H9 (cell line): ENCODE data around the gene TAF3. TPM values are rescaled to one million over a fixed set of nuclear protein-coding genes. Genes with fewer than 3 reads are reported as not detected.

Source experiments
- DNase-seq: peaks from one replicate; pipeline ENCODE4 v3.0.0-alpha.2; 2017
- H2AFZ ChIP-seq: one replicate; pipeline ENCODE4 v1.6.1; 2013; ENCODE audit warnings: mild to moderate bottlenecking, low read length, control low read depth, moderate library complexity
- H2AK5ac ChIP-seq: 2 replicates; pipeline ENCODE4 v1.6.1; 2013; ENCODE audit warnings: low read length, control low read depth, mixed read lengths; ENCODE audit not compliant: insufficient read length
- H2BK120ac ChIP-seq: one replicate; pipeline ENCODE4 v1.6.1; 2013; ENCODE audit warnings: low read depth, mild to moderate bottlenecking, low read length, control low read depth, inconsistent platforms; ENCODE audit not compliant: poor library complexity, severe bottlenecking
- H2BK12ac ChIP-seq: 2 replicates; pipeline ENCODE4 v1.6.1; 2013; ENCODE audit warnings: low read length, control low read depth, mixed read lengths, low read depth; ENCODE audit not compliant: insufficient read length
- H2BK15ac ChIP-seq: 2 replicates; pipeline ENCODE4 v1.6.1; 2013; ENCODE audit warnings: low read depth, low read length, control low read depth
- H2BK20ac ChIP-seq: one replicate; pipeline ENCODE4 v1.6.1; 2013; ENCODE audit warnings: low read depth, mild to moderate bottlenecking, low read length, control low read depth, inconsistent platforms; ENCODE audit not compliant: poor library complexity, severe bottlenecking
- H2BK5ac ChIP-seq: 2 replicates; pipeline ENCODE4 v1.6.1; 2013; ENCODE audit warnings: low read length, control low read depth, mixed read lengths; ENCODE audit not compliant: insufficient read length
- H3K14ac ChIP-seq: 2 replicates; pipeline ENCODE4 v1.6.1; 2013; ENCODE audit warnings: low read length, control low read depth; ENCODE audit not compliant: insufficient read depth
- H3K18ac ChIP-seq: 2 replicates; pipeline ENCODE4 v1.6.1; 2013; ENCODE audit warnings: low read depth, mild to moderate bottlenecking, mixed read lengths, low read length, control low read depth; ENCODE audit not compliant: insufficient read length
- H3K23ac ChIP-seq: 2 replicates; pipeline ENCODE4 v1.6.1; 2013; ENCODE audit warnings: low read length, control low read depth, mixed read lengths, low read depth; ENCODE audit not compliant: insufficient read length
- H3K23me2 ChIP-seq: 2 replicates; pipeline ENCODE4 v1.6.1; 2013; ENCODE audit warnings: low read depth, mild to moderate bottlenecking, mixed read lengths, low read length, control low read depth; ENCODE audit not compliant: insufficient read length, poor library complexity, severe bottlenecking
- H3K27ac ChIP-seq: 2 replicates; pipeline ENCODE4 v1.5.1; 2013; ENCODE audit warnings: low read length, control low read depth, mixed read lengths, low read depth; ENCODE audit not compliant: insufficient read length
- H3K27me3 ChIP-seq: 2 replicates; pipeline ENCODE4 v1.6.1; 2013; ENCODE audit warnings: low read length, control low read depth, inconsistent platforms; ENCODE audit not compliant: insufficient read depth
- H3K4ac ChIP-seq: 2 replicates; pipeline ENCODE4 v1.6.1; 2013; ENCODE audit warnings: low read depth, mild to moderate bottlenecking, control low read depth, inconsistent platforms, low read length, moderate library complexity
- H3K4me1 ChIP-seq: 2 replicates; pipeline ENCODE4 v1.6.1; 2013; ENCODE audit warnings: low read length, control low read depth, inconsistent platforms; ENCODE audit not compliant: insufficient read depth
- H3K4me2 ChIP-seq: 2 replicates; pipeline ENCODE4 v1.6.1; 2013; ENCODE audit warnings: low read length, control low read depth, mixed read lengths; ENCODE audit not compliant: insufficient read length, insufficient read depth
- H3K56ac ChIP-seq: 2 replicates; pipeline ENCODE4 v1.6.1; 2013; ENCODE audit warnings: low read depth, mild to moderate bottlenecking, mixed read lengths, low read length, control low read depth; ENCODE audit not compliant: insufficient read length
- H3K79me1 ChIP-seq: 2 replicates; pipeline ENCODE4 v1.6.1; 2013; ENCODE audit warnings: low read depth, mild to moderate bottlenecking, moderate library complexity, low read length, control low read depth, inconsistent platforms; ENCODE audit not compliant: insufficient read depth, poor library complexity, severe bottlenecking
- H3K79me2 ChIP-seq: 2 replicates; pipeline ENCODE4 v1.6.1; 2013; ENCODE audit warnings: low read length, control low read depth, inconsistent platforms; ENCODE audit not compliant: insufficient read depth
- H3K9ac ChIP-seq: 2 replicates; pipeline ENCODE4 v1.6.1; 2013; ENCODE audit warnings: low read length, control low read depth, mixed read lengths; ENCODE audit not compliant: insufficient read length; ENCODE audit errors: extremely low read depth
- H3K9me3 ChIP-seq: one replicate; pipeline ENCODE4 v1.6.1; 2013; ENCODE audit warnings: low read depth, low read length, inconsistent platforms; ENCODE audit not compliant: control insufficient read depth
- H3T11ph ChIP-seq: one replicate; pipeline ENCODE4 v1.6.1; 2013; ENCODE audit warnings: mild to moderate bottlenecking, low read length, control low read depth, inconsistent platforms
- H4K20me1 ChIP-seq: one replicate; pipeline ENCODE4 v1.6.1; 2013; ENCODE audit not compliant: control insufficient read depth, insufficient read length, insufficient read depth
- H4K5ac ChIP-seq: 2 replicates; pipeline ENCODE4 v1.6.1; 2013; ENCODE audit warnings: low read depth, mild to moderate bottlenecking, mixed read lengths, low read length, control low read depth; ENCODE audit not compliant: insufficient read length
- H4K8ac ChIP-seq: replicated peaks from 2 replicates; pipeline ENCODE4 v1.6.1; 2013; ENCODE audit warnings: low read length, control low read depth, mixed read lengths, low read depth; ENCODE audit not compliant: insufficient read length
- H4K91ac ChIP-seq: 2 replicates; pipeline ENCODE4 v1.6.1; 2013; ENCODE audit warnings: low read depth, mild to moderate bottlenecking, moderate library complexity, mixed read lengths, low read length, control low read depth; ENCODE audit not compliant: insufficient read length
- H3K27ac Mint-ChIP-seq, 3 experiments: 2 replicates in 2 of 3; 3 replicates in 1 of 3; pipeline ENCODE4 v1.8.0; 2020 to 2021; ENCODE audit warnings: mixed read lengths in 3 of 3, mild to moderate bottlenecking in 1 of 3, moderate library complexity in 1 of 3
- H3K27me3 Mint-ChIP-seq: 2 replicates; pipeline ENCODE4 v1.8.0; 2021; ENCODE audit warnings: low read depth, mild to moderate bottlenecking, moderate library complexity, mixed read lengths
- H3K36me3 Mint-ChIP-seq, 3 experiments: 2 replicates in 2 of 3; 3 replicates in 1 of 3; pipeline ENCODE4 v1.8.0; 2020 to 2021; ENCODE audit warnings: low read depth in 3 of 3, mixed read lengths in 3 of 3; ENCODE audit not compliant: insufficient read depth in 1 of 3
- H3K4me1 Mint-ChIP-seq, 2 experiments: 2 replicates each; pipeline ENCODE4 v1.8.0; 2020; ENCODE audit warnings: mixed read lengths in 2 of 2
- H3K4me3 Mint-ChIP-seq, 2 experiments: 2 replicates in 1 of 2; 3 replicates in 1 of 2; pipeline ENCODE4 v1.8.0; 2020 to 2021; ENCODE audit warnings: mild to moderate bottlenecking in 2 of 2, mixed read lengths in 2 of 2, moderate library complexity in 1 of 2
- H3K9me3 Mint-ChIP-seq, 2 experiments: 2 replicates in 1 of 2; 3 replicates in 1 of 2; pipeline ENCODE4 v1.8.0; 2020; ENCODE audit warnings: mild to moderate bottlenecking in 2 of 2, mixed read lengths in 2 of 2, moderate library complexity in 1 of 2
- WGBS: extraction: QIAGEN DNeasy Blood & Tissue Kit; methylation state at CpG from one replicate; pipeline ENCODE4 v1.1.7; 2013; ENCODE audit warnings: missing lambda C conversion rate, low lambda C conversion rate, mixed read lengths; ENCODE audit not compliant: insufficient read length; ENCODE audit errors: extremely low coverage; 5-methylcytosine and 5-hydroxymethylcytosine counted together
- total RNA-seq: library from RNA; stranded (reverse); gene quantifications from 2 replicates; pipeline ENCODE4 v1.2.1, GENCODE V29; 2021
- TF ChIP-seq, protein P1 (sequence below): fragments of 200-600 bp; sonication (generic); conservative IDR thresholded peaks from 3 replicates; pipeline ENCODE4 v1.8.0; 2021; ENCODE audit warnings: antibody characterized with exemption, mild to moderate bottlenecking

Gene TAF3
- total RNA-seq, 1 experiment from 2014 or later: 10.2 TPM

- Histone ChIP-seq H2AK5ac (no peak overlapping the region), H4K5ac (no peak overlapping the region), H3K4ac (no peak overlapping the region), H2BK15ac (no peak overlapping the region), H3K27me3 (peaks cover 93% of the 10 kb centered on the region), H4K91ac (no peak overlapping the region), H2AFZ (no peak overlapping the region), H3K56ac (no peak overlapping the region), H2BK5ac (no peak overlapping the region), H3K79me2 (no peaks in the 10 kb centered on the region), H3K79me1 (no peaks in the 10 kb centered on the region), H4K20me1 (no peaks in the 10 kb centered on the region), H3K9me3 (no peaks in the 10 kb centered on the region), H2BK12ac (no peak overlapping the region), H3K14ac (no peak overlapping the region), H2BK20ac (no peak overlapping the region), H3K23ac (no peak overlapping the region), H3K27ac (no peak overlapping the region), H3K4me2 (peak overlapping the region; percentile 21), H3K4me1 (no peaks in the 10 kb centered on the region; the same call in 1 of the 2 replicates), H3T11ph (no peak overlapping the region), H3K9ac (no peak overlapping the region), H3K18ac (no peak overlapping the region), H2BK120ac (no peak overlapping the region), H4K8ac (no peak overlapping the region), H3K23me2 (peaks cover 12% of the 10 kb centered on the region)
- no peaks in the 10 kb centered on the region; a peak in 1 of 7 replicates for H3K36me3 Mint-ChIP-seq
- no peak for DNase-seq
- H3K4me3 Mint-ChIP-seq: peak overlapping the region in 1 of 2 experiments; percentile 75; a peak in 3 of 5 replicates
- H3K9me3 Mint-ChIP-seq: peaks cover 0 to 3% of the 10 kb centered on the region in 2 experiments; a peak in 3 of 5 replicates
- peaks cover 95% of the 10 kb centered on the region for H3K27me3 Mint-ChIP-seq
- peaks cover 47 to 69% of the 10 kb centered on the region in 2 experiments for H3K4me1 Mint-ChIP-seq
- no peak overlapping the region for H3K27ac Mint-ChIP-seq
- no CpG with 5 or more reads among the region's 29 CpGs for WGBS
- TF ChIP-seq, protein P1, sequence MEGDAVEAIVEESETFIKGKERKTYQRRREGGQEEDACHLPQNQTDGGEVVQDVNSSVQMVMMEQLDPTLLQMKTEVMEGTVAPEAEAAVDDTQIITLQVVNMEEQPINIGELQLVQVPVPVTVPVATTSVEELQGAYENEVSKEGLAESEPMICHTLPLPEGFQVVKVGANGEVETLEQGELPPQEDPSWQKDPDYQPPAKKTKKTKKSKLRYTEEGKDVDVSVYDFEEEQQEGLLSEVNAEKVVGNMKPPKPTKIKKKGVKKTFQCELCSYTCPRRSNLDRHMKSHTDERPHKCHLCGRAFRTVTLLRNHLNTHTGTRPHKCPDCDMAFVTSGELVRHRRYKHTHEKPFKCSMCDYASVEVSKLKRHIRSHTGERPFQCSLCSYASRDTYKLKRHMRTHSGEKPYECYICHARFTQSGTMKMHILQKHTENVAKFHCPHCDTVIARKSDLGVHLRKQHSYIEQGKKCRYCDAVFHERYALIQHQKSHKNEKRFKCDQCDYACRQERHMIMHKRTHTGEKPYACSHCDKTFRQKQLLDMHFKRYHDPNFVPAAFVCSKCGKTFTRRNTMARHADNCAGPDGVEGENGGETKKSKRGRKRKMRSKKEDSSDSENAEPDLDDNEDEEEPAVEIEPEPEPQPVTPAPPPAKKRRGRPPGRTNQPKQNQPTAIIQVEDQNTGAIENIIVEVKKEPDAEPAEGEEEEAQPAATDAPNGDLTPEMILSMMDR: no peak
Measured at GRCh38 chr10:8048281-8049008, 230.1 kb downstream of the TAF3 start.
